Hepatocyte (in vitro differentiated cells): Measurements from ENCODE around the gene CCDC13. TPM values are rescaled to one million over a fixed set of nuclear protein-coding genes. Genes with fewer than 3 reads are reported as not detected.
A peak's percentile ranks its signal among the peaks of the same experiment; 100 is the strongest.

Experiments
- DNase-seq: peaks from one replicate; pipeline ENCODE4 v3.0.0-alpha.2; 2016; ENCODE audit warnings: low spot score
- H2AFZ ChIP-seq: fragments of 200-600 bp; sonication (generic); 2 replicates; pipeline ENCODE4 v1.6.0; 2016; ENCODE audit warnings: antibody characterized with exemption, mild to moderate bottlenecking
- H3K27ac ChIP-seq: fragments of 200-600 bp; sonication (generic); 2 replicates; pipeline ENCODE4 v1.5.1; 2016; ENCODE audit warnings: mild to moderate bottlenecking
- H3K27me3 ChIP-seq: fragments of 200-600 bp; sonication (generic); 2 replicates; pipeline ENCODE4 v1.6.1; 2016
- H3K36me3 ChIP-seq: fragments of 200-600 bp; sonication (generic); replicated peaks from 2 replicates; pipeline ENCODE4 v1.5.1; 2016; ENCODE audit warnings: low read depth; ENCODE audit not compliant: insufficient read depth
- H3K4me1 ChIP-seq: fragments of 200-600 bp; sonication (generic); 2 replicates; pipeline ENCODE4 v1.5.1; 2016; ENCODE audit warnings: mild to moderate bottlenecking, moderate library complexity; ENCODE audit not compliant: insufficient read depth
- H3K4me2 ChIP-seq: fragments of 200-600 bp; sonication (generic); 2 replicates; pipeline ENCODE4 v1.6.0; 2016
- H3K4me3 ChIP-seq: fragments of 200-600 bp; sonication (generic); 2 replicates; pipeline ENCODE4 v1.5.1; 2016; ENCODE audit warnings: mild to moderate bottlenecking
- H3K79me2 ChIP-seq: fragments of 200-600 bp; sonication (generic); 2 replicates; pipeline ENCODE4 v1.6.0; 2017; ENCODE audit warnings: mild to moderate bottlenecking
- H3K9me2 ChIP-seq: fragments of 200-600 bp; sonication (generic); replicated peaks from 2 replicates; pipeline ENCODE4 v1.6.0; 2017; ENCODE audit warnings: mild to moderate bottlenecking; ENCODE audit not compliant: insufficient read depth
- H3K9me3 ChIP-seq: fragments of 200-600 bp; sonication (generic); 2 replicates; pipeline ENCODE4 v1.5.1; 2016; ENCODE audit warnings: low read depth, mild to moderate bottlenecking
- H4K20me1 ChIP-seq: fragments of 200-600 bp; sonication (generic); 2 replicates; pipeline ENCODE4 v1.6.0; 2016; ENCODE audit warnings: mild to moderate bottlenecking; ENCODE audit not compliant: insufficient read depth, poor library complexity, severe bottlenecking
- CTCF ChIP-seq: fragments of 200-600 bp; sonication (generic); IDR thresholded peaks from 2 replicates; pipeline ENCODE4 v1.5.1; 2016; ENCODE audit warnings: antibody characterized with exemption, mild to moderate bottlenecking; ENCODE audit not compliant: poor library complexity
- EZH2 ChIP-seq: fragments of 200-600 bp; sonication (generic); IDR thresholded peaks from 2 replicates; pipeline ENCODE4 v1.6.1; 2016; ENCODE audit warnings: antibody characterized with exemption, mild to moderate bottlenecking, borderline replicate concordance
- EZH2phosphoT487 ChIP-seq: fragments of 200-600 bp; sonication (generic); IDR thresholded peaks from one replicate; pipeline ENCODE4 v1.6.1; 2018; ENCODE audit warnings: antibody characterized with exemption, mild to moderate bottlenecking, low read depth, moderate library complexity; ENCODE audit not compliant: unreplicated experiment, severe bottlenecking
- WGBS: methylation state at CpG from one replicate; pipeline ENCODE4 v1.1.6; 2016; ENCODE audit warnings: low lambda C conversion rate; ENCODE audit errors: missing lambda C conversion rate; 5-methylcytosine and 5-hydroxymethylcytosine counted together
- polyA plus RNA-seq: library from polyadenylated mRNA; unstranded; fragments of >200 nt; fragmentation: Nextera tagmentation; extraction: Ambion mirVana; gene quantifications from 2 replicates; pipeline ENCODE4 v1.2.1, GENCODE V29; 2016
- total RNA-seq: library from RNA; depleted of rRNA; stranded (reverse); fragments of >200 nt; gene quantifications from 2 replicates; pipeline ENCODE4 v1.2.3, GENCODE V29; 2014

Gene CCDC13
- total and polyA plus RNA-seq, 2 experiments from 2014 or later = 0.63 TPM; not detected in 1

GRCh38 chr3:42807929-42808328 lies 34.9 kb upstream of the CCDC13 start:
- H2AFZ ChIP-seq = no peak overlapping the region
- no peak overlapping the region for H3K4me2 ChIP-seq
- DNase-seq = no peak
- no peaks in the 10 kb centered on the region for H3K27me3 ChIP-seq
- H3K27ac ChIP-seq = no peak overlapping the region
- H3K9me3 ChIP-seq = no peaks in the 10 kb centered on the region
- no peaks in the 10 kb centered on the region for H3K36me3 ChIP-seq
- no peak overlapping the region for H3K4me3 ChIP-seq
- peaks cover 8% of the 10 kb centered on the region for H3K79me2 ChIP-seq
- H3K9me2 ChIP-seq = no peaks in the 10 kb centered on the region
- peaks cover 17% of the 10 kb centered on the region for H3K4me1 ChIP-seq
- WGBS = over 99% methylated on average over 4 of the region's 4 CpGs
- TF ChIP-seq EZH2phosphoT487 (no peak), CTCF (no peak), EZH2 (no peak)
- H4K20me1 ChIP-seq = no peaks in the 10 kb centered on the region

- WGBS = 14% methylated on average over 23 of the region's 23 CpGs
- Histone ChIP-seq H3K9me3 (no peaks in the 10 kb centered on the region), H2AFZ (peak overlapping the region; percentile 60), H3K79me2 (peaks cover 34% of the 10 kb centered on the region), H3K27me3 (no peaks in the 10 kb centered on the region), H3K4me3 (peak overlapping the region; percentile 43), H3K36me3 (no peaks in the 10 kb centered on the region), H4K20me1 (peaks cover 7% of the 10 kb centered on the region), H3K4me2 (peak overlapping the region; percentile 78), H3K4me1 (peaks cover 19% of the 10 kb centered on the region), H3K27ac (peak overlapping the region; percentile 86), H3K9me2 (no peaks in the 10 kb centered on the region)
- DNase-seq = peak; percentile 62
- TF ChIP-seq EZH2 (no peak), EZH2phosphoT487 (no peak), CTCF (no peak)
Measured at GRCh38 chr3:42805141-42805821, 32.2 kb upstream of the CCDC13 start.

DNA sequence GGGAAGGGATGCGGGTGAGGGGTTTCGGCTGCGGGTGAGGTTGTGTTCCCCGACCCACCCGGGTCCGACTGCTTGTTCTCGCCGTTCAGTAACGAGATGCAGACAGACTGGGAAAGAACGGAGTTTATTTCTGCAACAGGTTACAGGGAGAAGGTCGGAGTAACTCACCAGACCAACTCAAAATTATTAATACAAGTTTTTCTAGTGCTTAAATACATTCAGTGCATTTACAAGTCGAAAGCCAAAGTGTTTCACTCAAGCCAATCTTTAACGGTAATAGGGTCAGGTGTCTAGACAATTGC lies 31.7 kb upstream of the CCDC13 start:
- Histone ChIP-seq H3K79me2 (peaks cover 39% of the 10 kb centered on the region), H3K27me3 (no peaks in the 10 kb centered on the region), H3K9me2 (no peaks in the 10 kb centered on the region), H3K9me3 (no peaks in the 10 kb centered on the region), H3K4me2 (peak overlapping the region; percentile 78), H3K4me3 (peak overlapping the region; percentile 43), H4K20me1 (peaks cover 11% of the 10 kb centered on the region), H3K27ac (peak overlapping the region; percentile 86), H2AFZ (peak overlapping the region; percentile 60), H3K36me3 (no peaks in the 10 kb centered on the region), H3K4me1 (peaks cover 19% of the 10 kb centered on the region)
- WGBS = under 1% methylated on average over 13 of the region's 13 CpGs
- no peak for DNase-seq
- TF ChIP-seq EZH2 = no peak
- TF ChIP-seq CTCF = no peak
- no peak for TF ChIP-seq EZH2phosphoT487
